DLD1 (cell line): Measurements from ENCODE around the gene SMIM41.

ENCODE experiments used
- in situ Hi-C: cut with HindIII; loops from 2 replicates; pipeline ENCODE4 v1.10.0; 2017; ENCODE audit warnings: low sequenced_read_pairs

The SMIM41 gene

GRCh38 chr12:52119398-52120254 lies 40.1 kb downstream of the SMIM41 start:
- in situ Hi-C loops, result loop anchor here (25.0 kb wide), 1 partner anchor 157 kb away; the partner anchor contains the start of gene ACVR1B

GRCh38 chr12:52120951-52121823 lies 41.7 kb downstream of the SMIM41 start:
- in situ Hi-C loops, result loop anchor here (25.0 kb wide), 1 partner anchor 159 kb away; the partner anchor contains the start of gene ACVR1B

- in situ Hi-C loops, result loop anchor here (25.0 kb wide), 1 partner anchor 160 kb away; the partner anchor contains the start of gene ACVR1B
Measured at GRCh38 chr12:52121824-52122539, 42.5 kb downstream of the SMIM41 start.

GRCh38 chr12:52122540-52122871 lies 43.0 kb downstream of the SMIM41 start:
- in situ Hi-C loops, result loop anchor here (25.0 kb wide), 1 partner anchor 160 kb away; the partner anchor contains the start of gene ACVR1B

GRCh38 chr12:52122904-52123303 lies 43.4 kb downstream of the SMIM41 start:
- in situ Hi-C loops, result loop anchor here (25.0 kb wide), 1 partner anchor 161 kb away; the partner anchor contains the start of gene ACVR1B

GRCh38 chr12:52123487-52124186 lies 44.1 kb downstream of the SMIM41 start:
- in situ Hi-C loops, result loop anchor here (25.0 kb wide), 1 partner anchor 161 kb away; the partner anchor contains the start of gene ACVR1B

DNA sequence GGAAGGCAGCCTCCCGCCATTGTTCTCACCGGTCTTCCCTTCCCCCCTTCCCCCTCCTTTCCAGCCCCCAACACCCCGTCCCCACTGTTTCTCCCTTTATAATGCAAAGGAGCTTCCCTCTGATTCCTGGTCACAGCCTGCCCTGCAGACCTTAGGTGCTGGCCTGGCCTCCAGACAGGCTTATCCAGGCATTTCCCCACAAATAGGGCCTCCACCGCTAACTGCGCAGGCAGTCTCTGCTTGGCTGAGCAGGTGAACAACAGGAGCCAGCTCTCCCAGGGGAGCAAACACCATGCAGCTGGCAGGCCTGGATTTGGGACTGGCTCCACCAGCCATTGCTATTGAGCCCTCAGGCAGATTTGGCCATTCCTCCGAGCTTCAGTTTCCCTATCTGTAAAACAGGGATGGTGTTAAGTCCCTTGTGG lies 46.0 kb downstream of the SMIM41 start:
- in situ Hi-C loops, result no loop called here

GRCh38 chr12:52126050-52126604 lies 46.6 kb downstream of the SMIM41 start:
- in situ Hi-C loops, result no loop called here

DNA sequence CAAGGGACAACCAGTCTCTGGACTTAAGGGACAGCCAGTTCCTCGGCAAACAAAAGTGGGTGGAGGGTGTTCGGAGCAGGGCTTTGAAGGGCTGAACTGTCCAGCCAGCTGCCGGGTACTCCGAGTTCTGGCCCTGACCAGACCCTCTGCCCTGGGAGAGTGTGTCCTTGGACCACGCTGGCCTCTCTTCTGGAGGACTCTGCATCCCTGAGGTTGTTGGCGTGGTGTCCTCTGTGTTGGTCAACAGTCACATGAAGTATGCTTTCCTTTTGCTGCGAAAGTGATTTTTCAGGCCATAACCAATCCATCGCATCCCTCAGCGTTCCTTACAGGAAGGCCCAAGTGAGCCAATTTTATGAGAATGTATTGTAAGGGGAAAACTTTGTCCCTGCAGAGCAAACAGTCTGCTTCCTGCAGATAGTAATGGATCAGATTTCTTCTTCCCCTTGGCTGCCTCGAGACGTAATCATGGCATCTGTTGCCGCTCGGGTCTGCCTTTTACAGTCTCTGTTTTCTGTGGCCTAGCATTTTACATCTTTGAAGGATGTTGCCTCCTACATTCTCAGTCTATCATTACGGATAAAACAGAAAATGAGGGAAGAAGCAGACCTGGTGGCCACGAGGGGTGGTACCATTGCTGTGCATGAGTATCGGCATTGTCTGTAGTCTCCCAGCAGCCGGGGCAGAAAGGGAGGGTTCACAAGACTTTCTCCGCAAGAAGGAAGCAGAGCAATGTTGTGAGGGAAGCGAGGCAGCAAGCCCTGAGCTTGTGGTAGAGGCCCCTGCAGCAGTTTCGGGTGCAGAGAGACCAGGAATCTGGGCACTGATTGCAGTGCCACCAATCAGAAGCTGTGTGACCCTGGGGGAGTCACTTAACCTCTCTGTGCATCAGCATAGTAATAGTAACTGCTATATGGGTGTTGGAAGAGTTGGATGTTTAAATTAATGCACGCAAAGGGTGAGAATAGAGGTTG lies 47.4 kb downstream of the SMIM41 start:
- in situ Hi-C loops, result no loop called here

DNA sequence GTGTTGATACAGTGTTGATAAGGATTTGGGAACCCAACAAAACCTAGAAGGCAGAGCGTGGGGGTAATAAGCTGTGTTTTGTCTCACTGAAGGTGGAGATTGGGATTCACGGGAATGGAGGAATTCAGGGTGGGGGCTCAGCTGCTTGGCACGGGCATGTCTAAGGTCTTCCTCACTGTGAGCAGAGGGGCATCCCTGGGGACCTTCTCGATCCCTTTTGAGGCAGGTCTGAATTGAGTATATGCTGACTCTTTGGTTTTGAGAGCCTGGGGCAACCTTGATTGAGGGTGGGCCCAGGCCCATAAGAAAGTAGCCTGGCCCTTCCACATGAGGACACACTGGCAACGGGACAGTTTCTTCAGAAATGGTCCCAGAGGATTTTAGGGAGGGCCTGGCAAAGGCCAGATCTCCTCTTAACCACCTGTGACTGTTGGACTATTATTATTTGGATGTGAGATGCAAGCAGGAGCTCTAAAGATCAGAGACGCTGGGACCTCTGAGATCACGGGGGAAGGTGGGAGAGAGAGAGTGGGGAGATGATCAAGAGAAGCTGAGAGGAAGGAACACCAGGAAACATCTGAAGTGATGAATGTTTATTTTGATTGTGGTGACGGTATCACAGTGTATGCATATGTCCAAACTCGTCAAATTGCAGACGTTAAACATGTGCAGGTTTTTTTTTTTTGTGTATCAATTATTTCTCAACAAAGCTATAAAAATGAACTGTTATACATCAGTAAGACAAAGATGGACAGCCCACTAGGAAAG lies 48.4 kb downstream of the SMIM41 start:
- in situ Hi-C loops, result no loop called here

DNA sequence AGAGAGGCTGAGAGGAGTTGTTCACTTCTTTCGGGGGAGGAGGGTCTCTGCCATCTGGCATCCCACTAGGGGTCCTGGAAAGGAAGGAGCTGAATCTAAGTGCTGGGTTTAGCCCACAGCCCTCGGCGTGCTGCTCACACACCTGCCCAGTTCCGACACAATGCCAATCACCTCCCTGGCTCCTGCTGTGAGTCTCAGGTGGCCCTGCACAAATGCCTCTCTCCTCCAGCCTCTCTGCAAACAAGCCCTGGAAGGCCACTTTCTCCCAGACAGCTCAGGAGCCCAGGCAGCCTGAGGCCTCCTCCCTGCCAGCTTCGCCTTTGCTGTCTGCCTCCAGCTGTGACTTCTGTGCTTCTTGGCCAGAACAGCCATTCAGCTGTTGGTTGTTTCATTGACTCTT lies 51.2 kb downstream of the SMIM41 start:
- in situ Hi-C loops, result no loop called here

DNA sequence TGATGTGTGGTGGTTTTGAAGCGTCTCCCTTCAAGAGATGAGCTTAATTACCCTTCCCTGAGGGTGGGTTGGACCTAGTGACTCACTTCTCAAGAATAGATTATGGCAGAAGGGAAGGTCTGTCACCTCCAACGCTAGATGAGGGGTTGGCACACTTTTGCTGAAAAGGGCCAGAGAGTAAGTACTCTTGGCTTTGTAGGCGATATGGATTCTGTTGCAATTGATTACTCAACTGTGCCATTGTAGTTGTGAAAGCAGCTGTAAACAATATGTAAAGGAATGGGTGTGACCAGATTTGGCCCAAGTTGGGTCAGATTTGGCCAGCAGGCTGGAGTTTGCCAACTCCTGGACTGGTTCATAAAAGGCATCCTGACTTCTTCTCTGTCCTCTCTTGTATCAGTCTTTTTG lies 53.3 kb downstream of the SMIM41 start:
- in situ Hi-C loops, result no loop called here

- in situ Hi-C loops, result no loop called here
Measured at GRCh38 chr12:52137746-52138145, 58.2 kb downstream of the SMIM41 start.

DNA sequence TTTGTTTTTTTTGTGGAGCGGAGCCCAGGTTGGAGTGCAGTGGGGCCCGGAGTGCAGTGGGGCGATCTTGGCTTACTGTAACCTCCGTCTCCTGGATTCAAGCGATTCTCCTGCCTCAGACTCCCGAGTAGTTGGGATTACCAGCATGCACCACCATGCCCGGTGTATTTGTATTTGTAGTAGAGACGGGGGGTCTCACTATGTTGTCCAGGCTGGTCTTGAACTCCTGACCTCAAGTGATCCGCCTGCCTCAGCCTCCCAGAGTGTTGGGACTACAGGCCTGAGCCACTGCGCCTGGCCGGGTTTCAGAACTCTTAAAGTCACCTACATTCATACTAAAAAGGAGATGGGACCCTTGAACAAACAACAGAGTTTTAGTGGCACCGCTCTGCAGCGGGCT lies 59.6 kb downstream of the SMIM41 start:
- in situ Hi-C loops, result no loop called here

DNA sequence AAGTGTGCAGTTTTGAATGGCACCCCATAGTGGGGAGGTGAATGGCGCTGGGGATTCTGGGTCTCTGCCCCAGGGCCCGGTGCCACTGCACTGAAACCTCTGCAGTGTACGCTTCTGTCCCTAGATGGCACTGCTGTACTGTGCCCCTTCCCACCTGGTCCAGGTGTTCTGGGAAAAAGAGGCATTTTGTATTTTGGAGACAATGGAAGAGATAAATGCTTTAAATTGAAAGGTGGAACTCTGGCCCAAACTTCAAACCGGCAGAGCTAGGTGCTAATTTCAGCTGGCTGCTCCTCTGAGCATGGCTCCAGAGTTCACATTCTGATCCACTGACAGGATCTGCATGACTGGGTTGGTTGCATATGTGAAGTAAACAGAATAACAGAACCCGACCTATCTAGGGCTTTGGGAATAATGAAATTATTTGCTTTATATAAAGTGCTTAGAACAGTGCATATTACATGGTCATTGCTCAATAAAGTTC lies 60.1 kb downstream of the SMIM41 start:
- in situ Hi-C loops, result no loop called here

DNA sequence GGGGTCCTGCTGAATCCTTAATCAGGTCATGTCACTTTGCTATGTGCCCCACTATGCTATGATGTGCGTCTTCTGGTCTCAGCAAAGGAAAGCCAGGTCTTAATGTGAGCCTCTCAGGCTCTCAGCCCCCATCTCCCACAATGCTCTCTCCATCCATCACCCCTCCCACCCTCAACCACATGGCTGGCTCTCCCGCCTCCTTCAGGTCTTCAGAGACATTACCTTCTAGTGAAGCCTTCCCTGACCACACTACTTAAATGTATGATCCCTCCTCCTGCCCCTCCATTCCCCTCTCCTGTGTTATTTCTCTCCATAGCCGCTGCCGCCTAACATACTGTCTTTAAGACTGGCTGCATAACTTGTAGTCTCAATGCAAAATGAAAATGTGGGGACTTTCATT lies 61.8 kb downstream of the SMIM41 start:
- in situ Hi-C loops, result no loop called here

DNA sequence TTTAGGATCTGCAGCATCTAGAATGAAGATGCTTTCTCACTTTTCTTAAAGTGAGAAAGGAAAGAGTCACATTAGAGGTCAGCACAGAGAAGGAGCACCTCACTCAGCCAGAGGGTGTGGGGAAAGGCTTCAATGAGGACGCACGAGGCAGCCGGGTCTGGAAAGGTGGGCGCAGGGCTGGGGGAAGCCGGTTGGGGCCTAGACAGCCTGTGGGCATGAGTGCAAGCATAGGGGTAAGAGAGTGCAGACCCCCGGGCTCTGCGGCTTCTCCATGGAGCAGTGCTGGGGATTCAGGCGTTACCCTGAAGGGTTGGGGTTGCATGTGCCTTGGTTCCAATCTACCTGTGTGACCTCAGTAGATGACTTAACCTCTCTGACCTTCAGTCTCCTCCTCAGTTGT lies 62.4 kb downstream of the SMIM41 start:
- in situ Hi-C loops, result no loop called here

DNA sequence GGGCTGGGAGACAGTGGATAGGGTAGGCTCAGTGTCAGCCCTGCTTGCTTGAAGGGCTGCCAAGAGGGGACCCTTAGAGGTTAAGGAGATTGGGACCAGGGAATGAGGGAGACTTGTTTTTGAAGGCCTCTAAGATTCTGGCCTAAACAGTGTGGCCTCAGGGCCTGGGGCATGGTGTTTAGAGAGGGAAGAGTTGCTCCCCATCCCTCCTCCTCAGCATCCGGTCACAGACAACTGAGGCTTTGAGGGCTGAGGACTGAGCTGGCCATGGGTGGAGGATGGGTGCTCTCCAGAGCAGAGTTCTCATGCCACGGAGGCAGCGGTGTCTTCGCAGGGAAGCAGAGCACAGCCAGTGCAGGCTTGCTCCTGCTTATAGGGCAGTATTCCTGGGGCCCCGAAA lies 62.9 kb downstream of the SMIM41 start:
- in situ Hi-C loops, result no loop called here
